HuH-7.5 (cell line): ENCODE results near the gene TTYH1.
"Not testable (repeated sequence)": the region's sequence is repeated elsewhere in the genome, so short reads cannot be mapped to it uniquely, and the experiment has no call there.

Experiments used
- DNase-seq: peaks from one replicate; pipeline ENCODE4 v3.0.0; 2011; ENCODE audit warnings: low spot score

The TTYH1 gene

GRCh38 chr19:54415208-54415900 lies at the start of gene TTYH1:
TSS of gene TTYH1 (plus strand) at chr19:54415464. CDS start at chr19:54415553, 89 bp downstream.
- DNase-seq: no peak

- DNase-seq: not testable (repeated sequence)
Measured at GRCh38 chr19:54365798-54366197, 49.5 kb upstream of the TTYH1 start.

- DNase-seq: no peak
Measured at GRCh38 chr19:54366811-54367210, 48.5 kb upstream of the TTYH1 start.

- no peak for DNase-seq
Measured at GRCh38 chr19:54369082-54369687, 46.1 kb upstream of the TTYH1 start.

- DNase-seq: not testable (repeated sequence)
Measured at GRCh38 chr19:54369688-54370433, 45.4 kb upstream of the TTYH1 start.

DNA sequence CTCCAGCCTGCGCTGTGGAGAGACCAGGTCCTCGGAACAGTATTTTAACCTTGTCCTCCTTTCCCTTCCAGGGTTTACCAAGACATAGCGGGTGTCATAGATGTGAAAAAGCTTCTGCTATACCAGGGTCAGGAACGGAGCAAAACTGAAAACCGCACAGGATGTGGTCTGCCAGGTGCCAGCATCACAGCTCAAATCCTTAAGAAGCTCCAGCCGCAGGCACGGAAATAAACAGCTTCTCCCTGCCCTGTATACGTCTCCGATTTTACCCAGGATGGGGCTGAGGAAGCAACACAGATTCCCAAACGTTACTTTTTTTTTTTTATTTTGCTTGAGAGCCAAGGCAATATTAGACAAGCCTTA lies 44.8 kb upstream of the TTYH1 start:
- not testable (repeated sequence) for DNase-seq

- DNase-seq: not testable (repeated sequence)
Measured at GRCh38 chr19:54371453-54371852, 43.8 kb upstream of the TTYH1 start.

DNA sequence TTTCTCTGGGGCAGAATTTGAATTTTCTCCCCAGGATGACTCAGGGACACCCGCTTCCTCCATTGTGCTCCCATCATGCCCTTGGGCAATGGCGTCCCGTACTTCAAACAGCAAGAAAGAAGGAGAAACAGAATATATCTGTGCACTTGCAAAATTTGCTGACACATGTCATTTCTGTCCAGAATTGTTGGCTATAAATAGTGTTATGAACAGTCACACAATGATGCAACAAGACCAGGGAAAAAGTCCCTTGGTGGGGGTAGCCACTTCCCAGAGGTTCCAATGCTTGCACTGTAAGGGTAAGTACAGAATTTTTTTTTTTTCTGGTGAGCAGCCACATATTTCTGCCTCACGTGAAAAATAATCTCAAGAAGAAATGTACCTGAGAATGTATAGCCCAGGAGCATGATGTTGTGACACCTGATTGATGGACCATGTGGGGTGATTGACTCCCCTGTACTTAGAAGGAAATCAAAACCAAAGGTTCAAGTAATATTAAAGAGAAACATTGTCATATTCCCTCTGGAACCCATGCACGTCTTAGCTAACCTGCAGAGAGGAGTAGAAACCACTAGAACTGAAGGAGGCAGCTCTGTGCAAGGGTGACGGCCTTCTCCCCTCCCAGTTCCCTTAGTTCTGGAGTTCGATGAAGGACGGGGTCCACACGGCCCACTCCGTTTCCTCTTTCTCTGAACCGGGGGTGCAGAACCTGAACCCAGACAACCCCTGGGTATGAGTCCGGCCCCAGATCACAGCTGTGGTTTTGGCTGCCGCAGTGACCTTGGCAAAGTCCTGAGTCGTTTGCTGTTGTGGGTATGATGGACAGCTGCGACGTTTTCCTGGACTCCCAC lies 41.3 kb upstream of the TTYH1 start:
- DNase-seq: no peak

DNA sequence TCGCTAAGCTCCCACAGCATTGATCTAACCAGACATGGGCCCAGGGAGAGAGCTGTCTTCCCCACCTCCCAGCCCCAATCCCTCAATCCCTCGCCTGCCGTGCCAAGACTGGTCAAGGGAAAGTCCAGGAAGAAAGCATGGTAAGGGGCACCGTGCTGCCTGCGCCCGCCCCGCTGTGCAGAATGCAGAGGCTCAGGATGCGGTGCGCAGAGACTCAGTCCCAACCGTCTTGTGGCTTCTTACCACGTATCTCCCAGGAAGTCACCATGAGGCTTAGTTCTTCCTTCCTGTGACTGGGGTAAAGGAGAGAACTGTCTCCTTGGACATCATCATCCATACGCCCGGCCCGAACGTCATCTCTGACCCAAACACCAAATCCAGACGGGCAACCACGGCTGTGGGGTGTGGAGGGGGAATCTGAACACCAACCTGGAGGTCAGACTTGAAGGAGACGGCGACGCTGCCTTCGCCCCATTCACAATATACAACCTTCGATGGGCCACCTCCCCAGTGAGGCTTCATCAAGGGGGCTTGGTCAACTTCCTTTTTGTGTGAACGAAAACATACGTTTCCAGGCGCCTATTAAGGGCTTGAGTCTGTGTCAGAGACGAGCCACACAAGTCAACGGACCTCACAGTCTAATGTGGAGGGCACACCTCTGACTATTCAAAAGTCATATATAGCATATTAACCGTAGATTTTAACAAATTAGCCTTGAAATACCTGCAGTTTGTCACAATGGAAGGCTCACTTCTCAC lies 39.9 kb upstream of the TTYH1 start:
- not testable (repeated sequence) for DNase-seq

DNA sequence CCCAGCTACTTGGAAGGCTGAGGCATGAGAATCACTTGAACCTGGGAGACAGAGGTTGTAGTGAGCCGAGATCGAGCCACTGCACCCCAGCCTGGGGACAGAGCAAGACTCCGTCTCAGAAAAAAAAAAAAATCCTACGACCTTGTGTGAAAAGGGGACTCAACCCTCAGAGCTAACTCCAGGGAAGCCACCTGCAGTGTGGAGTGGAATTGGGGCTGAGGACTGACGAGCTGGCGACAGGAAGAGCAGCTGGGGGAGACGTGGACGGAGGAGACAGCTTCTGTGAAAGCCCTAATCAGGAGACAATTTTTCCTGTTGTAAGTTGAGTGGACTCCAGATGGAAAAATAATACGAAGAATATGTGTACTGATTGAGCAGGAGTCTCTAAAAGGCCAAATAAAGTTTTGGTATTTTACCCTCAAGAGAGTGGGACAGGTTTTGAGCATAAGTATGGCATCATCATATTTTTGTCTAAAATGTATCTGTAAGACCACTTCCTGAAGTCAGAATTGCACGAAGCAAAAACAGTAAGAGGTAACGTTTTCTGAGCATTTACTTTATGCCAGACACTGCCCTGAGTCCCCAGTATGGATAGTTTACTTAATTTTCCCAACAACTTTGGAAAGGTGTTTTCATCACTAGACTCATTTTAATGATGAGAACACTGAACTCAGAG lies 38.5 kb upstream of the TTYH1 start:
- no peak for DNase-seq

DNA sequence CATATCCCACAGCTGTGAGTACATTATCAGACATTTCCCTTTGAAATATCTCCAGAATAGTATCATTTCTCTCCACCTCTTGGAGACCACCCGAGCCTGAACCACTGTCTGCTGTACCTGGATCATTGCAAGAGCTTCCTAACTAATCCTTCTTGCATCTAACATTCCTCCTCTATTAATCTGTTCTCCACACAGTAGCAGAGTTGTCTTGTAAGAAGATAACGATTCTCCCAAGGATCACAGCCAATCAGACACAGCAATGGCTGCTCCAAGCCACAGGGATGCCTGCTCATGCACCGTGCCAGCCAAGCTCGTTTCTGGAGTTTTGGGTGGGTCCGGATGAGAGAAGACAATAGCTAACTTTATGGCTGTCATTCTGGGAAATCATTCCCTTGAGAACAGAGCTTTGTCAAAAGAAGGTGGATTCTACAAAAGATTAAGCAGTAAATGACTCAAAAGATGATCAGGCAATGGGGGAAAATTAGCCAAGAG lies 36.0 kb upstream of the TTYH1 start:
- no peak for DNase-seq

- no peak for DNase-seq
Measured at GRCh38 chr19:54380897-54381296, 34.4 kb upstream of the TTYH1 start.

DNA sequence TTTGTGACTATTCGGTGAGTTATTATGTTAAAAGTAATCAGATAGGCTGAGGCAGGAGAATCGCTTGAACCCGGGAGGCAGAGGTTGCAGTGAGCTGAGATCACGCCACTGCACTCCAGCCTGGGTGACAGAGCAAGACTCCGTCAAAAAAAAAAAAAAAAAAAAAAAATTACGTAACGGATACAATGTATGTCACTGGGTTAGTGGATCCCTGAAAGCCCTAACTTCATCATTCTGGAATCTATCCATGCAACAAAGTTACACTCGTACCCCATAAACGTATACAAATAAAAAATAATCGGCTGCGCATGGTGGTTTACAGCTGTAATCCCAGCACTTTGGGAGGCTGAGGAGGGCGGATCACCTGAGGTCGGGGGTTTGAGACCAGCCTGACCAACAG lies 33.2 kb upstream of the TTYH1 start:
- not testable (repeated sequence) for DNase-seq

DNA sequence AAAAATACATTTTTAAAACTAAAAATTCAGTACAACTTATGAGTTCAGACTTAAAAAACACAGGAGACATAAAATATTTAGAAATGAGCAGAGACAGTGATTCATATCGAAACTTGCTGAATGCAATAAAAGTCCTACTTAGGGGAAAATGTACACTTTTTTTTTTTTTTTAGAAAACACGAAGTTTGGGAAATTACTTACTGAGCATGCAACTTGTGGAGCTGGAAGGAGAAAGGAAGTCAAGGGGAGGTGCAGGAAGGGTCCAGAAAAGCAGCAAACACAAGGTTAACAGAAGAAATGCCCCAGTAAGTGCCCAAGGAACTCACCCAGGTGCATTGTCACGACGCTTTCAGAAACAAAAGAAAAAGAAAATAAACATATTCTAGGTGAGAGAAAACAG lies 31.9 kb upstream of the TTYH1 start:
- no peak for DNase-seq

DNA sequence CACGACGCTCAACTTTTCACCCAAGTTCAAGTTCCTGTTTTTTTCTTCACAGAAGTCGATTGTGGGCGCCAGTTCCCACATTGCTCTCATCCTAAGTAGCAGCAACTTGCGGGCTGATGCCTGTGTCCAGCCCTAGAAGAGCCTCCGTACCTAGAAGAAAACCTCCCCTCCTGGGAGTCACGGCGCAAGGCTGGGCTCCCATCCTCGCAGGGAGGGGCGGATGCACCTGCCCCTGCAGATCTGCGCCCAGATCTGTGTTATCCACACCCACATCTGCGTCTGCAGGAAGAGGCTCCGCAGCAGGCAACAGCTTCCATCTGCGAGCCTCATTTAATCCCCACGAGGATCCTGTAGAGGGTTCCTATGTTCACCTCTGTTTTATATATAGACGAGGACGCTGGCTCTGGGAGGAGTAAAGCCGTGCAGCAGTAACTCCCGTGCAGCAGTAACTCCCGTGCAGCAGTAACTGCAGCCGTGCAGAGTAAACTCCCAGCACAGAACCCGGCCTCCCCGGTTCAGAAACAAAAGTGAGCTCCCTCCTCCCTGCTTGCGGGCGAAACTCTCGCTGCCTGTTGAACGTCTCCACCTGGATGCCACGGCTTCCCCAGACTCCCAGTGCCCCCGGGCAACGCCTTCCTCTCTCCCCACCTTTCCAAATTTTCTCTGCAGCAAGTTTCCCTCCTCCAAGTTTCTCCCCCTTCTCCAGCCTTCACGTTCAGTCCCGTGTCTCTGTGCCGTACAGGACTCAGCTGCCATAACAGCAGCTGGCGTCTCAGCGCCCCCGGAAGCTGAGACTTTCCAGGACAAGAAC lies 27.1 kb upstream of the TTYH1 start:
- no peak for DNase-seq

DNA sequence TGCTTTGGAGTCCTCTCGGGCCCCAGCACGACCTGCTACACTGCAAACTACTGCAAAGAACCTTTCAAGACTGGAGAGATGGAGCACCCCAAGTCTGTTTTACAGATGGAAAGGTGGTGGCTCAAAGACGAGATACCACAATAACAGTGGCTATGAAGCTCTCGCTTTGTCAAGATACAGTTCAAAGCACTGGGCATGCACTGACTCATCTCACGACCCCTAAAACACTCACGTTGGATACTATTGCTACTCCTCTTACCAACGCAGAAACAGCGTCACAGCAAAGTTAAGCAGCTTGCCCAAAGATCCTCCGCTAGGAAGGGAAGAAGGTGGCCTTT lies 26.5 kb upstream of the TTYH1 start:
- no peak for DNase-seq

DNA sequence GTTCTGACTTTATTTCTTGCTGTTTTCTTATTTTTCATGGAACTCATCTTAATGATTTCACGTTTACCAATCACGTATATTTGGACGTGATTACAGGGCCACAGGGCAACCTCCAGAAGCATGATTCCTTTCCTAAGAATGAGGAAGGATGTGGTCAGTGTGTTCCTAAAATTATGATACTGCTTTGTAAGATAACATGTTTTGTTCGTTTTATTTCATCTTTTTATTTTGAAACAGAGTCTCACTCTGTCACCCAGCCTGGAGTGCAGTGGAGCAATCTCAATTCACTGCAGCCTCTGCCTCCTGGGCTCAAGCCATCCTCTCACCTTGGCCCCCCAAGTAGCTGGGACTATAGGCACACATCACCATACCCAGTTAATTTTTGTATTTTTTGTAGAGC lies 25.7 kb upstream of the TTYH1 start:
- no peak for DNase-seq

- DNase-seq: no peak
Measured at GRCh38 chr19:54390942-54391577, 24.2 kb upstream of the TTYH1 start.

DNA sequence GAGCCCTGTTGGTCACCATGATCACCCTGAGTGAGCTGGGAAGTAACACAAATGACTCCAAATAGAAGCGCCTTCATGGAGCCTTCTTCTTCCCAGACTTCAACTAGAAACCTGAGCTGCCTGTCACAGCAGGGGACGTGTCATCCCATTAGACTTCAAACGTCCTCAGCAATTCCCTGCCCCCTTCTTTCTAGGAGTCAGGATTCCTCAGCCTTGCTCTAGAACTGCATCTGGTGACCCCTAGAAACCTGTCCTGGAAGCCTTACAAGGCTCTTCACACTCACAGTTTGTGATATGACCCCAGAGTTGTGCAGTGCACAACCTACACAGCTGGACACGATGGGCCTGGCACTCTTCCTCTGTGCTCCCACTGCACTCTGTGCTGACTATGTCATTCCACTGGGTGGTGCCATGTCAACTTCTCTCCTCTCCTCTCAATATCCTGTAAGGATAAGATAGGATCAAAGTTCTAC lies 23.6 kb upstream of the TTYH1 start:
- no peak for DNase-seq
